ENCODE results near the gene PLEKHA8. TPM values are rescaled to one million over a fixed set of nuclear protein-coding genes. Genes with fewer than 3 reads are reported as not detected.

The PLEKHA8 gene
- total RNA-seq, 1 donor from 2014 or later: 8.4 TPM

- intact Hi-C loops (cut with micrococcal nuclease): no loop called here
Measured at GRCh38 chr7:30143748-30144251, 115.6 kb downstream of the PLEKHA8 start.

- intact Hi-C loops (cut with micrococcal nuclease): no loop called here
Measured at GRCh38 chr7:30144657-30145306, 116.6 kb downstream of the PLEKHA8 start.

DNA sequence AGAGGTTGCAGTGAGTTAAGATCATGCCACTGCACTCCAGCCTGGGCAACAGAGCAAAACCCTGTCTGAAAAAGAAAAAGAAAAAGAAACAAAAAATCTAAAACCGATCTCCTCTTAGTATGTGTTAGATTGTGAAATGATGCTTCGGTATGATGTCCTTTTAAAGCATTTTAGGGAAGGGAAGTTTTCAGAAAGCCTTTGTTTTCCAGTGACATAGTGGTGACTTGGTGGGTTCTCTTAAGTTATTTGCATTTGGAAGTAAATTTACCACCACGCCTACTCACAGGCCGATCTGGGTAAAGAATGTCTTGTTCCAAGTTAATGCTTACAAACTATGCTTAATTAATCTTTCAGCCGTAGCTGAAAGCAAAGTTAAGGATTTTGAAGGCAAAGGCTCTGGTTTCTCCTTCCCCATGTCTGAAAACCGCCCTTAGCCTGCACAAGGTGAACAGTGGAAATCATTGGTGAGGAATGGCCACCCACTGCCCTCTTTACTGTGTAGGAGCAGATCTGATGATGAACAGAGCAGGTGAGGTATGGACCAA, 117.3 kb downstream of the PLEKHA8 start:
- intact Hi-C loops (cut with micrococcal nuclease): no loop called here

DNA sequence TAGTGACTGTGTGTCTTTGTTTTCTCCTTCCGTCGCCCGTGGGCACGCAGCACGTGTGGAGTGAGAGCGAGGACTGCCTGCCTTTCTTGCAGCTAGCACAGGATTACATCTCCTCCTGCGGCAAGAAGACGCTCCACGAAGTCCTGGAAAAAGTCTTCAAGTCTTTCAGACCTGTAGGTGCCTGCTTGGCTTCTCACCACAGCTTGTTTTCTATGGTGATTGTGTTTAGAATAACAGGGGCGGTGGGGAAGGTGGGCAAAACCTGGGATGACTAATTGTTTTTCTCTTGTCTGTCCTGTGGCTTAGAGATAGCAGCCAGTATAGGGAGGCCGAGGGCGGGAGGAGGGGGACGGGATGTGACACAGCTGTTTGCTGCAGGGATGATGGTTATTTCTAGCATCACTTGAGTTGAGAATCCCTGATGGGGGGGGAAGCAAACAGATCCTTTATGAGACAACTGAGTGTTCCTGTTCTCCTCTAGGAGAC, 118.0 kb downstream of the PLEKHA8 start:
- intact Hi-C loops (cut with micrococcal nuclease): no loop called here

- intact Hi-C loops (cut with micrococcal nuclease): no loop called here
Measured at GRCh38 chr7:30147223-30147622, 119.0 kb downstream of the PLEKHA8 start.

- intact Hi-C loops (cut with micrococcal nuclease): no loop called here
Measured at GRCh38 chr7:30147785-30148184, 119.6 kb downstream of the PLEKHA8 start.

- intact Hi-C loops (cut with micrococcal nuclease): no loop called here
Measured at GRCh38 chr7:30148426-30148825, 120.2 kb downstream of the PLEKHA8 start.

GRCh38 chr7:30148951-30149459, 120.8 kb downstream of the PLEKHA8 start:
- intact Hi-C loops (cut with micrococcal nuclease): no loop called here

DNA sequence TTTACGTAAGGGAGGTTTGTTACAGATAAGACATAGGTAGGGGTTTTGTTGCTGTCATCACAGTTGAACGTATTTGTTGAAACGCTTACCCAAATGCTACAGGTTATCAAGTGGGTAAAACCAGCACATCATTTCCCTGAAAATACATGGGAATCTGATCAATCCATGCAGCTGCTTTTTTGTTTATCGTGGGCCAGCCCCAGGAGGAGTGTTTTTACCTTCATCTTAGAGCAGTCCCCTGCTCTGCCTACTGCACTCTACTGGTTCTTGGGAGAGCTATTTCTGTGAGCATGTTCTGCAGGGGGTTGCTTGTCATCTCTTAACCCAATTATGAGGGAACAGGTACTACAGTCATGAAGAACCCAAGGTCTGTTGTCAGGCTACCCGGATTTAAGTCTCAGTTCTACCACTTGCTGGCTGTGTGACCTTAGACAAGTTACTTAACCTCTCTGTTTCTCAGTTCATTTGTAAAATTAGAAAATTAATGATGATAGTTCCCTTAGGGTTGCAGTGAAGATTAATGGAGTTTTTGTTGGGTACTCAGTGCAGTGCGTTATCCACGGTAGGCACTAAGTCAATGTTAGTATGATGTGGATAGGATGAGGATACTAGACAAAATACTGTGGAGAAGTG, 121.5 kb downstream of the PLEKHA8 start:
- intact Hi-C loops (cut with micrococcal nuclease): no loop called here

DNA sequence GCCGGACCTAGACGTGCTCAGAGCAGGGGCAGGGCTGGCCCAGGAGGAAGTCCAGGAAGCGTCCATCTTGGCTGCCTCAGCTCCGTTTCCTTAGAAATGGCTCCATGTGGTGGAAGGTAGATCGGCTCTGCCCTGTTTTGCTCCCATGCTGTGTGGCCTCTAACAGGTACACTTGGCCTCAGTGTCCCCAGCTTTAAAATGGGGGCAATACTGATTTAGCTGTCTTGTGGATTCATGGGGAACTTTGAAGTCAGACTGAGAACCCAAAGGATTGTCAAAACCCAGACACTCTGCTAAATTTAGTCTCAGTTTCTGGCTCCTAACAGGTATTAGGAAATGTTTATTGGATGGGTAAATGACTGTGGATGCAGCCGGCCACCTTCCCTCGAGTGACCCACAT, 122.5 kb downstream of the PLEKHA8 start:
- intact Hi-C loops (cut with micrococcal nuclease): no loop called here

DNA sequence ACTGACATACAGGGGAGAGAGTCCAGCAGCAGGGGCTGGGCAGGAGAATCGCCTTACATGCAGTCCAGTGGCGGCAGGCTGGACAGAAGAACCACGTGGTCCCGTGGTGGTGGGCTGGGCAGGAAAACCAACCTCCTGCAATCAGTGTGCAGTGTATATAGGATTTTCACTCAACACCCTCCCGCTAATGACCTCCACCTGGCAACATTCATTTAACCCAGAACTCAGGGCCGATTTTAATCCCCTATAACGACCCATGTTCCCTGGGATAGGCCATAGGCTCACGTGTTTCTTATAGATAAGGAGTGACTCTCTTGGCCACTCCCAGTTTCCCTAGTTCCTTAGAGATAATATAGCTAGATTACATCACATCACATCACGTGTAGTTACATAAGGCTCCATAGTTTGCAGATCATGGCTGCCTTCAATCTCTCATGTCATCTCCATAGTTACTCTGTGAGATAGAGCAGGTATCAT, 125.9 kb downstream of the PLEKHA8 start:
- intact Hi-C loops (cut with micrococcal nuclease): no loop called here

DNA sequence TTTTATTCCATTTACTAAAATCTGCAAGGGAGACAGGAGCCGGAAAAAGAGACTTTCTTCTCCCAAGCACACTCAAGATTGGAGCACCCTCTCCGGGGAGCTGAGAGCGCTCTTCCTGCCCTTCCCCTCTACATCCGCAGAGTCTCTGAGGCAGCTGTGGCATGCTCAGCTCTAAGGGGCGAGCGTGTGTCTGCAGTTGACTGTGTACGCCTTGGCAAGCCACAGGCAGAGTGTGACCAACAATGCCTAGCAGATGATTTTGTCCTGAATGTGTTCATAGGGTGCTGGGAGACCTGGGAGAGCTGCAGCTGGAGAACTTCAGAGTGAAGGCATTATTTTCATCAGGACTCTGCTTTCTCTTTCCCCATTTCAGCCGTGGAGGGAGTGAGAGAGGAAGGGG, 127.3 kb downstream of the PLEKHA8 start:
- intact Hi-C loops (cut with micrococcal nuclease): no loop called here

- intact Hi-C loops (cut with micrococcal nuclease): no loop called here
Measured at GRCh38 chr7:30157204-30157603, 129.0 kb downstream of the PLEKHA8 start.

DNA sequence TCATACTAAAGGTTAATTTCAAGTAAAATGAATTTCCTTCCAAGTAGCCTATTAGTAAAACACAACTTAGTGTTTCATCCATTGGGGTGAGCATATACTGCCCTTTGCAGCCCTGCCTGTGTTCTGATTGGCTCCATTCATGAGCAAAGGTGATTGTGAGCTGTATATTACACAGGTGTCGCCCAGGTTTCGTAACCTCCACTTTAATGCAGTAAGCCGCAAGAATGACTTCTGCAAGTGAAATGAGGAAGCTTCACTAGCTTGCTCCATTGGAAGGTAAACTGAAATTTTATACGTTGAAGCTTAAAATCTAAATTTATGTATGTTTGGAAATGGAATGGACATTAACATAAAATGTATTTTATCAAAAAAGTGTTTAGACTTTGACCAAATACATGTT, 131.0 kb downstream of the PLEKHA8 start:
- intact Hi-C loops (cut with micrococcal nuclease): no loop called here

DNA sequence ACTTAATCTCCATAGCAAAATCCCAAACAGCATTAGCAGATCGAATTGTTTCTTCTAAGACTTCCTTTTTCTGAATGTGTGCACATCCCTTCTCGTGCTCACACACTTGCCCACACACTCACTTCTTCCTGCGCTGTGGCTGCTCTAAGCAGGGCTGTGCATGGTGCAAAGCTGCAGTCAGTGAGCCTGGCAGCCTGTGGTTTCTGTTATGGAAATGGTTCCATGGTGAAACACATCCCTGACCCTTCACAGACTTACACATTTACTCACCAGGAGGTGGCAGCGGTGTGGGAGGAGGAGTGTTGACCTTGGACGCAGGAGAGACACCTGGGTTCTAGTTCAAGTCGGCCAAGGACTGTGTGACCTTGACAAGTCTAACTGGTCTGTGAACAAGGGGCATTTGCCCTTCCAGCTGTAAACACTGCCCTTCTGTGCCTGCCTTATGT, 131.5 kb downstream of the PLEKHA8 start:
- intact Hi-C loops (cut with micrococcal nuclease): loop anchor here (5.0 to 10.0 kb wide), 4 partner anchors 123 to 345 kb away; partner anchors contain the start of genes GGCT and ZNRF2

DNA sequence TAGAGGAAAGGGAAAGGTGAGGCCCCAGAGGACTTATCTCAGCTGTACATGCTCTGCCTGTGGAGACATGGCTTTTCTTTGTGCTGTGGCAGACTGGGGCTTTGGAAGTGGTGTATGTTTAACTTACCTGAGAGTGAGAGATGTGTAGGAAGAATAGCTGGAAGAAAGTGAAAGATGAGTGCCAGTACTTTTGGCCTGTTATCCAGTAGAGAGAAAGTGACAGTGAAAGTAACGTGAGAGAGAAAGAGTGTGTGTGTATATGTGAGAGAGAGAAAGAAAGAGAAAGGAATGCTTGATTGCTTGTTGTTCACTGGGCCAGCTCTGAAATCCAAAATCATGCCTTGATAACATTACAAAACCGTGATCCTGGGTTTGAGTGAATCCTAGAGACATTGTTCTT, 132.1 kb downstream of the PLEKHA8 start:
- intact Hi-C loops (cut with micrococcal nuclease): loop anchor here (5.0 to 10.0 kb wide), 4 partner anchors 122 to 344 kb away; partner anchors contain the start of genes GGCT and ZNRF2

- intact Hi-C loops (cut with micrococcal nuclease): loop anchor here (2.0 to 10.0 kb wide), 6 partner anchors 27 to 343 kb away; partner anchors contain the start of genes GGCT, MTURN and ZNRF2
Measured at GRCh38 chr7:30162133-30162532, 133.9 kb downstream of the PLEKHA8 start.

DNA sequence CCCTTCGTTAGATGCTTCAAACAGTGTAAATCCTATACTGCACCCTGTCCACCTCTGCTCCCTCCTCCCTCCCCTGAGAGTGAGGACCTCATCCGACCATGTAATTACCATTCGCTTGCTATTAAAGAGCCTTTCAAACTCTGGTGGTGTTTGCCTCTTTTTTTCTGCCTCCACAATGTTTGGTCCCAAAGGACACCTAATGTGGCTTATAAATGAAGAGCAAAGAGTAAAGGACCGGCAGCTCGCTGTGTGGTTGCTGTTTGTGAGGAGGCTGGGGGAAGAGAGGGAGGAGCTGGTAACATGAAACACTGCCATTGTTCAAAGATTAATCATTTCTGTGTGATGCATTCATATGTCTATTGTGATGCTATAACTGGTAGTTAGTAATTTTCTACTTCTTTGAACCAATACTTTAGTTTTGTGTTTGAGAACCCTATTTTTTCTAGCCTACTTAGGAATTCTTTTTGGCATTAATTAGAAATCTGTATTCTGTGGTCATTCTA, 134.5 kb downstream of the PLEKHA8 start:
- intact Hi-C loops (cut with micrococcal nuclease): loop anchor here (2.0 to 10.0 kb wide), 6 partner anchors 28 to 342 kb away; partner anchors contain the start of genes GGCT, MTURN and ZNRF2

DNA sequence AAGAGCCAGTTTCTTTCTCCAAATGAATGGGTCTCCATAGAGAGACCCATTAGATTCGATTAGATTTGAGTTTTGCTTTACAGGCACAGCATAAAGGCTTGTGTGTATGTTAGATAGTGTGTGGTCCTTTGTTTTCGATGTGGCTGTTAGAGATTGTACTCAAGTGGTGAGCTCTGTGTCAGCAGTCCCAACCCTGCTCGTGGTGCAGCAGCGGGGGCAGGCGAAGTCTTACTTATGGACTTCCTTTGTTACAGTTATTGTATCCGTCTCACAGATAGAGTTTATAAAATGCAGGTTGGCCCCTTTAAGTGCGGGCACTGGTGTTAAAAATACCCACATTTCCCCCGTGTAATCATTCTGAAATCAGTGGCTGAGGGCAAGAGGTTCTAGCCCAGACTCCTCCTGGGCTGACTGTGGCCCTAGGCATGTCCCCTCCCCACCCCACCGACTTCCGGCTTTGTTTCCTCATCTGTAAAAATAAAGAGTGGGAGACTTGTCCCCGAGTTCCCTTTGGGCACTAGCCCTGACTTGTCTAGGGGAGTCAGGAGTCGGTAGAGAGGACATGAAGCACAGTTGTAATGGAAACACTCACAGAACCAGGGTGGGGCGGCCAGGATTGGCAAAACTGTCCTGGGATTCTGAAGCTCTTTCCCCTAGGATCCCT, 135.2 kb downstream of the PLEKHA8 start:
- intact Hi-C loops (cut with micrococcal nuclease): loop anchor here (2.0 to 10.0 kb wide), 6 partner anchors 29 to 341 kb away; partner anchors contain the start of genes GGCT, MTURN and ZNRF2

- intact Hi-C loops (cut with micrococcal nuclease): loop anchor here (1.0 to 10.0 kb wide), 5 partner anchors 118 to 400 kb away; partner anchors contain the start of genes GGCT and ZNRF2
Measured at GRCh38 chr7:30164567-30164966, 136.4 kb downstream of the PLEKHA8 start.

DNA sequence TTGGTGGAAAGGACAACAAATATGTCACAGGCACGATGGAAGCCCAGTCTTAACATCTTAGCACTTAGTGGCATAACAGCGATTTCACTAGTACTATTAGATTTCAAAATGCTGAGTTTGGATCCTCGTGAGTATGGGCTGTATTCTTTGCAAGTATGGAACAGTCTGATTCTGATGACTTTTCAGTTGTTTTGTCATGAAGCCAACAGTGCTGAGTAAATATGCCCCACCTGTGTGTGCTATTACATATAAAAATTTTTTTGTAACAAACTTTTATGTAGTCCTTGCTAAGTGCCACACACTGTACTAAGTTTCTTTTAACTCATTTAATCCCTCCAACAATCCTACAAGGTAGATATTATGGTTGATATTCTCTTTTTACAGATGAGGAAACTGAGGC, 137.4 kb downstream of the PLEKHA8 start:
- intact Hi-C loops (cut with micrococcal nuclease): loop anchor here (10.0 kb wide), 1 partner anchor 339 kb away; the partner anchor contains the start of gene GGCT

Data from T-helper 2 cell treated with Interferon-gamma antibody and Interleukin-4, amounts not matched to agents 100 ng/mL and 5 ng/mL, for 36 hours (primary cell).